HAP-1 (cell line): ENCODE measurements around the gene KLK15.

ENCODE experiments used
- DNase-seq, 2 experiments: peaks; one replicate each; pipeline ENCODE4 v3.0.0-alpha.2; 2016 to 2020; ENCODE audit warnings: low spot score in 2 of 2
- H3K27me3 ChIP-seq: fragments of 250-450 bp; sonication (Bioruptor Pico); 2 replicates; pipeline ENCODE4 v1.5.1; 2020; ENCODE audit warnings: low read depth, mild to moderate bottlenecking, moderate library complexity
- H3K36me3 ChIP-seq: fragments of 250-450 bp; sonication (Bioruptor Pico); replicated peaks from 2 replicates; pipeline ENCODE4 v1.5.1; 2020; ENCODE audit warnings: mild to moderate bottlenecking
- H3K4me1 ChIP-seq: fragments of 250-450 bp; sonication (Bioruptor Pico); 2 replicates; pipeline ENCODE4 v1.5.1; 2020; ENCODE audit warnings: mild to moderate bottlenecking
- H3K4me3 ChIP-seq: fragments of 250-450 bp; sonication (Bioruptor Pico); 2 replicates; pipeline ENCODE4 v1.5.1; 2020; ENCODE audit warnings: mild to moderate bottlenecking, moderate library complexity
- H3K9me3 ChIP-seq: fragments of 250-450 bp; sonication (Bioruptor Pico); 2 replicates; pipeline ENCODE4 v1.5.1; 2020; ENCODE audit warnings: mild to moderate bottlenecking, moderate library complexity
- in situ Hi-C: fragments of 300-500 bp; cut with MboI; formaldehyde crosslinking; loops from 3 replicates; pipeline ENCODE4 v1.14.3; 2020; ENCODE audit warnings: low sequenced_read_pairs, inconsistent platforms, mixed read lengths

KLK15 gene

GRCh38 chr19:50777830-50778303 lies 55.5 kb downstream of the KLK15 start:
- in situ Hi-C loops: loop anchor here (5.0 kb wide), 1 partner anchor 241 kb away; no protein-coding TSS in a partner anchor
- peak; percentile 39 to 54 for DNase-seq

GRCh38 chr19:50777261-50777660 lies 56.1 kb downstream of the KLK15 start:
- no peak for DNase-seq
- peaks cover 39% of the 10 kb centered on the region for H3K27me3 ChIP-seq
- no peaks in the 10 kb centered on the region for H3K9me3 ChIP-seq
- no peaks in the 10 kb centered on the region; the same call in 1 of the 2 replicates for H3K4me1 ChIP-seq
- H3K4me3 ChIP-seq: no peak overlapping the region
- no peaks in the 10 kb centered on the region for H3K36me3 ChIP-seq
- in situ Hi-C loops: loop anchor here (5.0 kb wide), 1 partner anchor 240 kb away; no protein-coding TSS in a partner anchor

More at GRCh38 chr19:50777830-50778303, 55.5 kb downstream of the KLK15 start:
- no peaks in the 10 kb centered on the region for H3K36me3 ChIP-seq
- H3K4me3 ChIP-seq: no peak overlapping the region
- H3K27me3 ChIP-seq: peaks cover 39% of the 10 kb centered on the region
- H3K4me1 ChIP-seq: no peaks in the 10 kb centered on the region; the same call in 1 of the 2 replicates
- no peaks in the 10 kb centered on the region for H3K9me3 ChIP-seq

- in situ Hi-C loops: loop anchor here (5.0 kb wide), 1 partner anchor 239 kb away; no protein-coding TSS in a partner anchor
- Histone ChIP-seq H3K9me3 (no peaks in the 10 kb centered on the region), H3K27me3 (peaks cover 39% of the 10 kb centered on the region), H3K4me3 (no peak overlapping the region), H3K4me1 (no peaks in the 10 kb centered on the region; the same call in 1 of the 2 replicates), H3K36me3 (no peaks in the 10 kb centered on the region)
- no peak for DNase-seq
Observed at GRCh38 chr19:50776131-50776530, 57.2 kb downstream of the KLK15 start.
